Activated effector memory CD4-positive, alpha-beta T cell treated with anti-CD3 and anti-CD28 coated beads, Interleukin-2, amount 50 U/mL, for 16 hours (primary cell): ENCODE results near the gene ASTN2.

ENCODE experiments used
- DNase-seq: peaks from one replicate; pipeline ENCODE4 v3.0.0-alpha.2; 2020

The ASTN2 gene

GRCh38 chr9:116544896-116545295 is 870.0 kb downstream of the ASTN2 start:
- DNase-seq, result no peak

DNA sequence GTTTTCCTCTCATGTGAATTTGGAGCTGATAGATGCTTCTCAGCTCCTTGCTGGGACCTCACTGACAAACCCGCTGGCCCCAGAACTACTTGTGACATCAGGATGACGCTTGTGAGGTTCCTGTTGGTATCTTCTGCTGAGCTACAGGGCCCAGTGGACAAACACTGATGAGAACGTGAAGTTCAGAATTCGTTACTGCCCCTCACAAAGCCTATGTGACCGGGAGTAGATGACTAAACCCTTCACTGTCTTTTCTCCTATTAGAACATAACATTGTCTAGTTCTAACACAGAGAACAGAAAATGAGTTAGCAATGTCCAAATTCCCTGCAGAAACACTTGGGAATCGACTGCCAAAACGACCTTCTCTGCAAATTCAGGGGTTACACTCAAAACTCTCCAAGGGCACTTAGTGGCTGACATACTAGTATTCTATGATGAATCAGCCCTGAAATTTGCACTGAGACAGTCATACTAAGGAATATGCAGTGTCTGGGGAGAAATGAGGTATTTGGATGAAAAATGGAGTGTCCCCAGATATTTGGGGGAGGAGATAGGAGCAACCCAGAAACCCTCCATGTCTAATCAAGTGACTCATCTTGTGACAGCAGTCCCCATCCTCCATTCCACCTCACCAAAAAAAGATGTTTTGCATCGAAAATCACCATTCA is 871.0 kb downstream of the ASTN2 start:
- no peak for DNase-seq

GRCh38 chr9:116541402-116541801 is 873.5 kb downstream of the ASTN2 start:
- DNase-seq, result no peak

GRCh38 chr9:116539549-116539948 is 875.3 kb downstream of the ASTN2 start:
- DNase-seq, result no peak

GRCh38 chr9:116525611-116526010 is 889.2 kb downstream of the ASTN2 start:
- no peak for DNase-seq

- no peak for DNase-seq
These were observed 889.9 kb downstream of the ASTN2 start for GRCh38 chr9:116524778-116525470.

DNA sequence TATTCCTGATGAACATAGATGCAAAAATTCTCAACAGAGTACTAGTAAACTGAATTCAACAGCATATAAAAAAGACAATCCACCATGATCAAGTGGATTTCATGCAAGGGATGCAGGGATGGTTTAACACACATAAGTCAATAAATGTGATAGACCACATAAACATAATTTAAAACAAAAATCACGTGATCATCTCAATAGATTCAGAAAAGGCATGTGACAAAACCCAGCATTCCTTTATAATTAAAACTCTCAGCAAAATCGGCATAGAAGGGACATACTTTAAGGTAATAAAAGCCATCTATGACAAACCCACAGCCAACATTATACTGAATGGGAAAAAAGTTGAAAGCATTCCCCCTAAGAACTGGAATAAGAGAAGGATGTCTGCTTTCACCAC is 894.6 kb downstream of the ASTN2 start:
- no peak for DNase-seq

- DNase-seq, result no peak
These were observed 898.4 kb downstream of the ASTN2 start for GRCh38 chr9:116516456-116516855.

GRCh38 chr9:116515541-116515940 is 899.3 kb downstream of the ASTN2 start:
- DNase-seq, result no peak

DNA sequence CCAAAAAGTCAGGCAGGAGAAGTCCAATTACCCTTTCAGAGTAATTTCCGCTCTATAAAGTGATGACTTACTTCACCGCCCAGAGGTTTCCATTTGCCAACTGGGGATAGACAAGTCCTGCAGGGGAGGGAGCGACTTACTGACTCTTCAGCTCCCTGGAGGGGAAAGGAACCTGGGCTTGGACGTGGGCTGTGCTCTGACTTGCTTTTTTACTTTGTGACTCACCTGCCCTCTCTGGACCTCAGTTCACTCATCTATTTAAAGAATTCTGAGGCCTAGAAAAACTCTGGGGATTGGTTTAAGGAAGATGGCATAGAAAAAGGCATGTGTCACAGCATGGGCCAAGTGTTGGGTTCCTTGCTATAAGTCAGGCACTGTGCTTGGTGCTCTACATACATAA is 908.2 kb downstream of the ASTN2 start:
- no peak for DNase-seq

- DNase-seq, result no peak
These were observed 909.9 kb downstream of the ASTN2 start for GRCh38 chr9:116504893-116505480.

DNA sequence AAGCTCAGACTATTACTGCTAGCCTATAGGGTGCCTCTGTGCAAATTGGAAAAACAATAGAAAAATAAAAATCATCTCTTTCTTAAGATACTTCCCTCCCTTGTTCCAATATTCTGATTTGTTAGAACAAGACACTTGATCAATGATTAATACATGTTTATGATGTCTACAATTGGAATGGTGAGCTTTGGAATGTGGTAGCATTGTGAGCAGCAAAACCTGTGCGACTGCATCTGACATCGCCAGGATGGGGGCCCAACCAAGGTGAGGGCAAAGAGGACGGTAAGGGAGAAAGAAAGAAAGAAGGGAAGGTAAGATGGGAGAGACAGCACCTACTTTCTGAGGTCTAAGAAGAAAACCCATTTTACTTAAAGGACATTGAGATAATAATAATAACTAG is 910.8 kb downstream of the ASTN2 start:
- DNase-seq, result no peak

DNA sequence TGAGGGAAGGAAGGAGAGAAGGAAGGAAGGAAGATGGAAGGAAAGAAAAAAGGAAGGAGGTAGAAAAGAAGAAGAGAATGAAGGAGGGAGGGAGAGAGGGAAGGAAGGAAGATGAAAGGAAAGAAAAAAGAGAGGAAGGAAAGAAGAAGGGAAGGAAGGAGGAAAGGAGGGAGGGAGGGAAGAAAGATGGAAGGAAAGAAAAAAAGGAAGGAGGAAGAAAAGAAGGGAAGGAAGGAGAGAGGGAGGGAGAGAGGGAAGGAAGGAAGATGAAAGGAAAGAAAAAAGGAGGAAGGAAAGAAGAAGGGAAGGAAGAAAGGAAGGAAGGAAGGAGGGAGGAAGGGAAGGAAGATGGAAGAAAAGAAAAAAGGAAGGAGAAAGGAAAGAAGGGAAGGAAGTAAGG is 912.1 kb downstream of the ASTN2 start:
- no peak for DNase-seq

DNA sequence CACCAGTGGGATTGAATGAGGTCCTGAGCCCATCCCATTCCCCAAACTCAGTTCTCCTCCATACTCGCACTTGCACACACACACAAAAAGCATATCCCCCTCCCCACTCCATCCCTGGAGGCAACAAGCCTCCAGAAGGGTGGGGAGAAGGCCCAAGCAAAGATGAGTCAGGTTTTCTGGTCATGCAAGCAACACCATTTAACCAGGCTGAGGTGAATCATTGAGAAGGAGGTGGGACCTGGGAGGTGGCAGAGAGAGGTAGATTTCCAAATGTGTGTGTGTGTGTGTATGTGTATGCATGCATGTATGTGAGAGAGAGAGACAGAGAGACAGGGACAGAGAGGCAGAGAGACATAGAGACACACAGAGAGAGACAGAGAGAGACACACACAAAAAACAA is 913.0 kb downstream of the ASTN2 start:
- DNase-seq, result no peak

DNA sequence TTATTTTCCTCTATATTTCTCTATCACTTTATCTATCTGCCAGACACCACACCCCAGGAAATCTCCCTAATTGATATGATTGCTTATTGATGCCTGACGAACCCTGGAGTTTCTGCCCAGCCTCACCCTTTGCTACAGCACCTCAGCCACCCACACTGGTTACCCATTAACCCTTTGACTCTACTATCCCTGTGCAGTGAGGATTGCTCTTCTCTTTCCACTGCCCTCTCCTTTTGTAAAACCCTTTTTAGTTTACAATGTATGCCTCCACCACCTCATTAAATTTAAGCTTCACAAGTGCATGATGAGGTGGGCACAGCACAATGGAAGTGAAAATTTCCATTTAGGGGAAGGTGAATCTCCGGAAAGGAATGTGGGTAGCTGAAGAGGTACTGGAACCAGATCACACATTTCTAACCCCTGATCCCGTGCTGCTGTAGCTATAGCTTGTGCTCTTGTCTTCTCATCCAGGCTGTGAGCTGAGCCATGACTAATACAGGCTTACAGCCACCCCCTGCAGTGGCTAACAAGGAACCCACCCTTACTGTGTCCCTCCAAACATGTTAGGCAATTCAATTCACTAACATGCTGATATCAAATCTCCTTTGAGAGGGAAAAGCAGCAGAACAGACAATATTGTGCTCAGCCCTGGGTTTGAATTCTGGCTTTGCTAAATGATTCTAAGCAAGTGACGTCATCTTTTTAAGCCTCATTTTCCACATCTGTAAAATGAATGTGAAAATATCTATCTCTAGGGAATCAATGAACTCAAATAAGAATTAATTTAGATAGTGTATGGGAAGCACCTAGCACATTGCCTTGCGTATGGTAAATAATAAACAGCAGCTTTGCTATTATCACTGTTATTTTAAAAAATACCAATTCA is 914.6 kb downstream of the ASTN2 start:
- DNase-seq, result no peak

GRCh38 chr9:116499434-116499833 is 915.4 kb downstream of the ASTN2 start:
- DNase-seq, result no peak

DNA sequence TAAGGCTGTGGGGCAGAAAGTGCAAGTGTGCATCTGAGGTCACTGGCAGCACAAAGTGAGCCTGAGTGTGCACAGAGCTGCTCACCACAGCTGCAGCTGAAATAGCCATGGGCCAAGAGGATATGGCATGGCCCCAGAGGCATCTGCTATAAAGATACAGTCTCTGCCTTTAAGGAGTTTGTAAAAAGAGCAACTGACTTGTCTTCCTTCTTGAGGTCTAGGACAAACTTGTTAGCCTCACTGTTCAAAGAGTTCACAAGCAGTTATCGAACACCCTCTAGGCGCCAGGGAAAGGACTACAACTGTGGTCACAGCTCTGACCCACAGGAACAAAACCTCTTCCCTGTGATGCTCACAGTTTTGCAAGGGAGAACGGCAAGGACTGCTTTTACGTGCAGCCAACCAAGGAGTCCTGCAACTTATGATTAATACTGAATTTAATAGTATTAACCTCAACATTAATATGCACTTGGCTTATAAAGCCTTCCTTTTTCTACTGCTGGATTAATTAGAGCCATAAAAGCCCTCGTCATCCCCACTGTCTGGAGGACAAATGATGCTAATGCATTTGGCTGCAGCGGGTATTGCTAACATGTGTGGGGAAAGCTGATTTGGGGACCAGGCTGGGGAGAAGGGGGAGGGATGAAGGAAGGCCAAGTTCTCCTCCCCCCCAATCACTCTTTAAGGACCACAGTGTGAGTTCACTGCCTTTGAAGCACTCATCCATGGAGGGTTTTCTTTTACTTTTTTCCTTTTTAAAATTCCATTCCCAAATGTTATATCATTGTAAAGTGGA is 917.6 kb downstream of the ASTN2 start:
- DNase-seq, result no peak

DNA sequence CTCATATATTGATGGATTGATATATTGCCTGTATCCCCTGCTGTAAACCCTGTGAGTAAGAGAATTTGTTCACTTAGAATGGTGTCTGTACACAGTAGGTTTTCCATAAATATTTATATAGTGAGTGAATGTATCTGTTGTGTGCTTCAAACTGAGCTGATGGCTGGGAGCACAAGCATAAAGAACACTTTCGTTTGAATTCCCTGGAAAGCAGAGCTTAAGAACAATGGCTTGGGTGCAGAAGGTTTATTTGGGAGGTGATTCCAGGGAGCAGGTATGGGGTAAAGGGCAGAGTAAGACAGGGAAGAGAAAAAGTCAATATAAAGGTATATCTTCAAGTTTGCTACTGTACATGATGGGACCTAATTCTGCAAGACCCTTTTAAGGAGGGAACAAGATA is 918.7 kb downstream of the ASTN2 start:
- no peak for DNase-seq

DNA sequence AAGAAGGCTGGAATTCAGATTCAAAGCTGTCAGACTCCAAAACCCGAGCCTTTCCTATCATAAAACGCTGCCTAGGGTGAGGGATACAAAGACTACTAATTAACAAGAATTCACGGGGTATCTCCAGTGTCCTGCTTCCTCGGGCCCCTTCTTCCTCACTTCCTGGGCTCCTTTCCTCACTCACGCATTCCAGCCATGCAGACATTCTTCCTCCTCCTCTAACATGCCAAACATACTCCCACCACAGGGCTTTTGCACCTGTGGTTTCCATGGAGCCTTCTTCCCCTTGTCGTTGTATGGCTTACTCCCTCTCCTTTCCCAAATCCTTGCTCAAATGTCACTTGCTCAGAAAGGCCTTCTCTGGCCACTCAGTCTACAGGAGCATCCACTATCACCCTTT is 919.1 kb downstream of the ASTN2 start:
- no peak for DNase-seq

GRCh38 chr9:116494815-116495634 is 919.8 kb downstream of the ASTN2 start:
- DNase-seq, result no peak

GRCh38 chr9:116493183-116493860 is 921.5 kb downstream of the ASTN2 start:
- DNase-seq, result no peak
